ENCODE results near the gene CRABP2.

GRCh38 chr1:156662005-156662799, 43.2 kb downstream of the CRABP2 start:
- no peak for TF ChIP-seq EZH2 (IDR thresholded peaks at IDR 0.05; ENCODE audit: borderline replicate concordance, low read length)
- TF ChIP-seq, protein P1, sequence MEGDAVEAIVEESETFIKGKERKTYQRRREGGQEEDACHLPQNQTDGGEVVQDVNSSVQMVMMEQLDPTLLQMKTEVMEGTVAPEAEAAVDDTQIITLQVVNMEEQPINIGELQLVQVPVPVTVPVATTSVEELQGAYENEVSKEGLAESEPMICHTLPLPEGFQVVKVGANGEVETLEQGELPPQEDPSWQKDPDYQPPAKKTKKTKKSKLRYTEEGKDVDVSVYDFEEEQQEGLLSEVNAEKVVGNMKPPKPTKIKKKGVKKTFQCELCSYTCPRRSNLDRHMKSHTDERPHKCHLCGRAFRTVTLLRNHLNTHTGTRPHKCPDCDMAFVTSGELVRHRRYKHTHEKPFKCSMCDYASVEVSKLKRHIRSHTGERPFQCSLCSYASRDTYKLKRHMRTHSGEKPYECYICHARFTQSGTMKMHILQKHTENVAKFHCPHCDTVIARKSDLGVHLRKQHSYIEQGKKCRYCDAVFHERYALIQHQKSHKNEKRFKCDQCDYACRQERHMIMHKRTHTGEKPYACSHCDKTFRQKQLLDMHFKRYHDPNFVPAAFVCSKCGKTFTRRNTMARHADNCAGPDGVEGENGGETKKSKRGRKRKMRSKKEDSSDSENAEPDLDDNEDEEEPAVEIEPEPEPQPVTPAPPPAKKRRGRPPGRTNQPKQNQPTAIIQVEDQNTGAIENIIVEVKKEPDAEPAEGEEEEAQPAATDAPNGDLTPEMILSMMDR (IDR thresholded peaks at IDR 0.05; ENCODE audit: low read length) = no peak
